Fibroblast of skin of right quadriceps (primary cell): Measurements from ENCODE around the gene CAMK2A.
"Not testable (repeated sequence)": the region's sequence is repeated elsewhere in the genome, so short reads cannot be mapped to it uniquely, and the experiment has no call there.

Experiments used
- DNase-seq: peaks from one replicate; pipeline ENCODE4 v3.0.0-alpha.2; 2013

The CAMK2A gene

GRCh38 chr5:150253416-150254208, 36.0 kb downstream of the CAMK2A start:
- DNase-seq = no peak

GRCh38 chr5:150252489-150252888, 37.1 kb downstream of the CAMK2A start:
- DNase-seq = no peak

GRCh38 chr5:150251504-150251903, 38.1 kb downstream of the CAMK2A start:
- DNase-seq = no peak

GRCh38 chr5:150249744-150250143, 39.8 kb downstream of the CAMK2A start:
- no peak for DNase-seq

- no peak for DNase-seq
These were observed 40.6 kb downstream of the CAMK2A start for GRCh38 chr5:150248946-150249345.

GRCh38 chr5:150248493-150248892, 41.1 kb downstream of the CAMK2A start:
- DNase-seq = not testable (repeated sequence)

- DNase-seq = no peak
These were observed 41.8 kb downstream of the CAMK2A start for GRCh38 chr5:150247726-150248125.

GRCh38 chr5:150246835-150247234, 42.7 kb downstream of the CAMK2A start:
- no peak for DNase-seq

- DNase-seq = no peak
These were observed 43.1 kb downstream of the CAMK2A start for GRCh38 chr5:150246429-150246828.

GRCh38 chr5:150245808-150246207, 43.8 kb downstream of the CAMK2A start:
- no peak for DNase-seq

GRCh38 chr5:150245111-150245789, 44.3 kb downstream of the CAMK2A start:
- no peak for DNase-seq

- no peak for DNase-seq
These were observed 45.4 kb downstream of the CAMK2A start for GRCh38 chr5:150244209-150244608.

- no peak for DNase-seq
These were observed 46.0 kb downstream of the CAMK2A start for GRCh38 chr5:150243590-150243989.

GRCh38 chr5:150242251-150242894, 47.2 kb downstream of the CAMK2A start:
- DNase-seq = no peak

GRCh38 chr5:150241298-150242160, 48.0 kb downstream of the CAMK2A start:
- no peak for DNase-seq

GRCh38 chr5:150239794-150240122, 49.8 kb downstream of the CAMK2A start:
- DNase-seq = no peak

GRCh38 chr5:150239099-150239793, 50.3 kb downstream of the CAMK2A start:
- no peak for DNase-seq

- no peak for DNase-seq
These were observed 50.9 kb downstream of the CAMK2A start for GRCh38 chr5:150238646-150239045.

GRCh38 chr5:150236981-150237754, 52.4 kb downstream of the CAMK2A start:
- no peak for DNase-seq

GRCh38 chr5:150236313-150236712, 53.3 kb downstream of the CAMK2A start:
- DNase-seq = no peak

GRCh38 chr5:150235500-150235854, 54.1 kb downstream of the CAMK2A start:
- no peak for DNase-seq
